Esophagus squamous epithelium (tissue), 4 donors: Measurements from ENCODE around the gene VWDE.

Experiments
- CTCF ChIP-seq, 6 experiments: fragments of 450-650 bp in 4 of 6; fragments of 200-600 bp in 2 of 6; sonication (generic) in 2 of 6; IDR thresholded peaks; one replicate each; pipeline ENCODE4 v1.5.1; 2016 to 2019; ENCODE audit warnings: antibody characterized with exemption in 6 of 6, mild to moderate bottlenecking in 4 of 6, moderate library complexity in 4 of 6
- POLR2A ChIP-seq, 4 donors: fragments of 450-650 bp; IDR thresholded peaks; one replicate each; pipeline ENCODE4 v1.6.1; 2017; ENCODE audit warnings: antibody characterized with exemption in 4 of 4, mild to moderate bottlenecking in 4 of 4, moderate library complexity in 3 of 4

GRCh38 chr7:12385364-12385786, 18.3 kb downstream of the VWDE start:
- TF ChIP-seq CTCF (IDR thresholded peaks at IDR 0.05) (no peak), POLR2A (IDR thresholded peaks at IDR 0.05) (no peak)
